Rectal smooth muscle tissue (tissue), 1 donor: ENCODE measurements around the gene BTBD9.

Source experiments
- H3K27ac ChIP-seq: one replicate; pipeline ENCODE4 v1.7.0; 2013; ENCODE audit warnings: low read depth, low read length, inconsistent platforms
- H3K27me3 ChIP-seq: one replicate; pipeline ENCODE4 v1.7.0; 2013; ENCODE audit warnings: low read length; ENCODE audit not compliant: control insufficient read depth, insufficient read depth
- H3K36me3 ChIP-seq: one replicate; pipeline ENCODE4 v1.7.0; 2013; ENCODE audit warnings: low read length; ENCODE audit not compliant: control insufficient read depth, insufficient read depth
- H3K4me1 ChIP-seq: one replicate; pipeline ENCODE4 v1.7.0; 2013; ENCODE audit warnings: low read length; ENCODE audit not compliant: control insufficient read depth, insufficient read depth
- H3K4me3 ChIP-seq: one replicate; pipeline ENCODE4 v1.7.0; 2013; ENCODE audit warnings: low read length
- H3K9ac ChIP-seq: one replicate; pipeline ENCODE4 v1.7.0; 2013; ENCODE audit warnings: low read length

The BTBD9 gene

GRCh38 chr6:38610050-38610625, 29.6 kb downstream of the BTBD9 start:
- H3K4me1 ChIP-seq: peaks cover 4% of the 10 kb centered on the region
- no peak overlapping the region for H3K4me3 ChIP-seq
- no peak overlapping the region for H3K9ac ChIP-seq
- no peak overlapping the region for H3K27ac ChIP-seq
- H3K36me3 ChIP-seq: no peaks in the 10 kb centered on the region
- H3K27me3 ChIP-seq: no peaks in the 10 kb centered on the region

- Histone ChIP-seq H3K4me3 (no peak overlapping the region), H3K27ac (no peak overlapping the region), H3K36me3 (no peaks in the 10 kb centered on the region), H3K4me1 (no peaks in the 10 kb centered on the region), H3K9ac (no peak overlapping the region), H3K27me3 (no peaks in the 10 kb centered on the region)
Observed at GRCh38 chr6:38604700-38605099, 35.0 kb downstream of the BTBD9 start.

DNA sequence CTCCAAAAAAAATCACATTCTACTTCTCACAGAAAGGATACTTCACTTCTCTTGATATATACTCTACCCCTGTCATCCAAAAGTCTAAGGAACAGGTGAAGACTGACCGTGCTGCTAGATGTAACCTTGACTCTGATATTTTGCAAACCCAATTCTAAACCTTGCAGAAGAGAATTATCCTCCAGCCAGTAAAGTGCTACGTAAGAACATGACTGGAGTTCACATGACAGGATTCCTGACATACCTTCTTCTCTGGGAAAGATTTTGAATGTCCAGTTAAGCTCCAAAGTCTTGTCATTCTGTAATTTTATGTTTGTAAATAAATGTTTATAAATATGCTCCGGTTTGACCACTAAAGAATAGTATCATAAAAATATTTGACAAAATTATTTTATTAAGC, 35.8 kb downstream of the BTBD9 start:
- no peaks in the 10 kb centered on the region for H3K4me1 ChIP-seq
- H3K27ac ChIP-seq: no peak overlapping the region
- H3K4me3 ChIP-seq: no peak overlapping the region
- H3K36me3 ChIP-seq: no peaks in the 10 kb centered on the region
- H3K27me3 ChIP-seq: no peaks in the 10 kb centered on the region
- no peak overlapping the region for H3K9ac ChIP-seq

DNA sequence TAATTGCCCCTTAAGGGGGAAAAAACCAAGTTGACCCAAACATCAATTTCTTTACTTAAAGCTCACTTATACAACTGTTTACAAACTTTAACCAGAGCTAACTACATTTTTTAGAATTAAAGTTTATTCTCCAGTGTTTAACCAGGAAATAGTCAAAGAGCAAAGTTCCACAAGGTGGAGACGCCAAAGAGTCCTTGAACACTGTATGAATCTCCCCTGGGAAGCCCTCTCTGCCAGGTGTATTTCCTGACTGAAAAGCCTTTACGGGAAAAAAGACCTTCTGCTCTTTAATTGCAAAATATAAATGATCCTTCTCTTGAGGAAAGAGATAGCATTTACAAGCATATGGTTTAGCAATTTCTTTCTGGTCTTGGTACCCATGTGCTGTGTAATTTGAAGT, 36.2 kb downstream of the BTBD9 start:
- Histone ChIP-seq H3K27me3 (no peaks in the 10 kb centered on the region), H3K4me3 (no peak overlapping the region), H3K4me1 (no peaks in the 10 kb centered on the region), H3K9ac (no peak overlapping the region), H3K36me3 (no peaks in the 10 kb centered on the region), H3K27ac (no peak overlapping the region)

- H3K4me1 ChIP-seq: no peaks in the 10 kb centered on the region
- no peak overlapping the region for H3K27ac ChIP-seq
- H3K4me3 ChIP-seq: no peak overlapping the region
Observed at GRCh38 chr6:38599966-38600550, 39.7 kb downstream of the BTBD9 start.

GRCh38 chr6:38599261-38599660, 40.5 kb downstream of the BTBD9 start:
- Histone ChIP-seq H3K9ac (no peak overlapping the region), H3K4me1 (no peaks in the 10 kb centered on the region), H3K27ac (no peak overlapping the region), H3K27me3 (no peaks in the 10 kb centered on the region), H3K4me3 (no peak overlapping the region), H3K36me3 (no peaks in the 10 kb centered on the region)

More at GRCh38 chr6:38599966-38600550, 39.7 kb downstream of the BTBD9 start:
- Histone ChIP-seq H3K36me3 (no peaks in the 10 kb centered on the region), H3K27me3 (no peaks in the 10 kb centered on the region), H3K9ac (no peak overlapping the region)

GRCh38 chr6:38593998-38594665, 45.6 kb downstream of the BTBD9 start:
- H3K9ac ChIP-seq: no peak overlapping the region
- H3K4me3 ChIP-seq: no peak overlapping the region
- H3K36me3 ChIP-seq: no peaks in the 10 kb centered on the region
- no peaks in the 10 kb centered on the region for H3K27me3 ChIP-seq
- H3K27ac ChIP-seq: no peak overlapping the region
- H3K4me1 ChIP-seq: no peaks in the 10 kb centered on the region

DNA sequence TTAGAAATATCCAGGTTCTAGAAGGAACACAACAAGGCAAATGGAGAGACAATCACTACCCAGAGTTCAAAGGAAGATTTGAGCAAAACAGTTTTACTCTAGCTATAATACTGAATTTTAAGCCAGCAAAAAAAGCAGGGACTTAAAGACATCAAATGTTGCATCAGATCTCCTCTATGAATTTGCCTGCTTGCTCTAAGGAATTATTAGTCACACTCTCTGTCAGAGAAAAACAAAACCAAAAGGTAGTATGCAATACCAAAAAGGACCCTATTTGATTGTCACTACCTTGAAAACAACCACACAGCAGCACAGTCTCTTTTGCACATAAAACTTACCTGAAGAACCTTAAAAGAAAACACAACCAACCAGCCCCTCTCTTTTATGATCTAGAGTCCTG, 46.3 kb downstream of the BTBD9 start:
- Histone ChIP-seq H3K27me3 (no peaks in the 10 kb centered on the region), H3K4me1 (no peaks in the 10 kb centered on the region), H3K27ac (no peak overlapping the region), H3K4me3 (no peak overlapping the region), H3K36me3 (no peaks in the 10 kb centered on the region), H3K9ac (no peak overlapping the region)

GRCh38 chr6:38591439-38591838, 48.3 kb downstream of the BTBD9 start:
- H3K27ac ChIP-seq: no peak overlapping the region
- no peaks in the 10 kb centered on the region for H3K27me3 ChIP-seq
- peaks cover 4% of the 10 kb centered on the region for H3K36me3 ChIP-seq
- H3K4me3 ChIP-seq: no peak overlapping the region
- H3K4me1 ChIP-seq: no peaks in the 10 kb centered on the region
- no peak overlapping the region for H3K9ac ChIP-seq

DNA sequence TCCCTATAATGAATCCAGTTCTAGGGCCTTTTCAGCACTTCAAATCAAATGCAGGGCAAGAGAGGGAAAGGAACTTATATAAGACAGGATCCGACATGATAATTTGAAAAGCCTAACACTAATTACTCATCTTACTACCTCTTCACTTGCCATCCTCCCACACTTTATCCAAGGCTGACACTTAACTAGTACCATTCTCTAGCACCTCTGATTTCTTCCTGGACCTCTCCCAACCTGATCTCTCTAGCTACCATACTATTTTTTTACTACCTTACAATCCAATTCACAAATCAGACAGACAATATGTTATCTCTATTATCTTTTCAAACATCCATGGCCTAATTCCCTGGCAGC, 50.4 kb downstream of the BTBD9 start:
- H3K27ac ChIP-seq: no peak overlapping the region
- peaks cover 4% of the 10 kb centered on the region for H3K36me3 ChIP-seq
- no peaks in the 10 kb centered on the region for H3K27me3 ChIP-seq
- H3K4me1 ChIP-seq: no peaks in the 10 kb centered on the region
- no peak overlapping the region for H3K9ac ChIP-seq
- H3K4me3 ChIP-seq: no peak overlapping the region

GRCh38 chr6:38588631-38589366, 50.9 kb downstream of the BTBD9 start:
- H3K4me3 ChIP-seq: no peak overlapping the region
- H3K27ac ChIP-seq: no peak overlapping the region
- H3K4me1 ChIP-seq: no peaks in the 10 kb centered on the region
- H3K36me3 ChIP-seq: peaks cover 4% of the 10 kb centered on the region
- no peak overlapping the region for H3K9ac ChIP-seq
- H3K27me3 ChIP-seq: no peaks in the 10 kb centered on the region

GRCh38 chr6:38587766-38588362, 51.9 kb downstream of the BTBD9 start:
- no peaks in the 10 kb centered on the region for H3K4me1 ChIP-seq
- peaks cover 4% of the 10 kb centered on the region for H3K36me3 ChIP-seq
- H3K9ac ChIP-seq: no peak overlapping the region
- no peaks in the 10 kb centered on the region for H3K27me3 ChIP-seq
- no peak overlapping the region for H3K27ac ChIP-seq
- no peak overlapping the region for H3K4me3 ChIP-seq
